Ovary (tissue), 9 donors: ENCODE measurements around the gene CAMSAP1. TPM values are rescaled to one million over a fixed set of nuclear protein-coding genes. Genes with fewer than 3 reads are reported as not detected.

Source experiments
- DNase-seq, 5 donors: peaks; one replicate each; pipeline ENCODE4 v3.0.0-alpha.2; 2019 to 2020
- H3K27ac ChIP-seq, 2 donors: fragments of 200-600 bp; one replicate each; pipeline versions ENCODE4 v1.5.1 to v1.8.0; 2019 to 2022
- H3K27me3 ChIP-seq: fragments of 200-600 bp; one replicate; pipeline ENCODE4 v1.8.0; 2022
- H3K36me3 ChIP-seq: fragments of 200-600 bp; sonication (generic); one replicate; pipeline ENCODE4 v1.5.1; 2019
- H3K4me1 ChIP-seq: one replicate; pipeline ENCODE4 v1.8.1; 2013; ENCODE audit warnings: mild to moderate bottlenecking, moderate library complexity; ENCODE audit not compliant: insufficient read depth
- H3K4me3 ChIP-seq: fragments of 200-600 bp; sonication (generic); one replicate; pipeline ENCODE4 v1.5.1; 2017
- H3K9me3 ChIP-seq, 2 donors: fragments of 200-600 bp in 1 of 2; sonication (generic) in 1 of 2; one replicate each; pipeline versions ENCODE4 v1.5.1 to v1.8.1; 2013 to 2019; ENCODE audit warnings: mild to moderate bottlenecking in 1 of 2, moderate library complexity in 1 of 2
- CTCF ChIP-seq, 3 donors: fragments of 450-650 bp in 2 of 3; fragments of 200-600 bp in 1 of 3; IDR thresholded peaks; one replicate each; pipeline versions ENCODE4 v1.5.1 to v1.8.0; 2016 to 2022; ENCODE audit warnings: antibody characterized with exemption in 3 of 3, mild to moderate bottlenecking in 1 of 3
- EP300 ChIP-seq: sonication (generic); formaldehyde crosslinking; IDR thresholded peaks from one replicate; pipeline ENCODE4 v1.6.1; 2017; ENCODE audit warnings: antibody characterized with exemption
- POLR2A ChIP-seq: fragments of 450-650 bp; IDR thresholded peaks from one replicate; pipeline ENCODE4 v1.6.1; 2017; ENCODE audit warnings: antibody characterized with exemption, mild to moderate bottlenecking, moderate library complexity
- WGBS, 3 donors: extraction: QIAGEN DNeasy Blood & Tissue Kit in 1 of 3; methylation state at CpG; one replicate each; pipeline versions ENCODE4 v1.1.5 to v1.1.7; 2013 to 2017; 5-methylcytosine and 5-hydroxymethylcytosine counted together
- intact Hi-C, 4 donors: fragments of 100-400 bp; cut with DNase I; formaldehyde crosslinking; loops; one replicate each; pipeline versions ENCODE4 v1.11.0 to v1.15.1; 2022 to 2023
- polyA plus RNA-seq, 2 donors: library from polyadenylated mRNA; stranded (reverse); fragments of 200-250 nt in 1 of 2; fragments of 350-450 nt in 1 of 2; fragmentation: Illumina TruSeq in 1 of 2; extraction: RNeasy Lipid Tissue Mini Kit (QIAGEN cat#74804) in 1 of 2; gene quantifications; one replicate each; pipeline ENCODE4 v1.2.3, GENCODE V29; 2013 to 2014
- total RNA-seq, 7 donors: library from RNA; depleted of rRNA in 2 of 7; stranded (reverse); fragments of >200 nt in 2 of 7; fragmentation: NEBNext Ultra II Directional in 3 of 7; extraction: Animal tissue kit (Norgen Biotek cat#: 25700) in 3 of 7; gene quantifications; one replicate each; pipeline versions ENCODE4 v1.1.0 to v1.2.4, GENCODE V29; 2016 to 2023
- donor health status: DM: no; HTN: no; CAD: no; lungs with moderate emphysema.
- donor health status: DM: no; HTN: no; CAD: no.
- donor health status: Bipolar disorder and iron deficiency.
- donor health status: DM: yes; HTN: yes; CAD: no.
- donor health status: DM: no; HTN: no; CAD: no.
- donor health status: DM: yes; HTN: yes; CAD: no.

The CAMSAP1 gene
- total and polyA plus RNA-seq, 9 donors, result 9.4 to 62.6 (median 38.0) TPM

DNA sequence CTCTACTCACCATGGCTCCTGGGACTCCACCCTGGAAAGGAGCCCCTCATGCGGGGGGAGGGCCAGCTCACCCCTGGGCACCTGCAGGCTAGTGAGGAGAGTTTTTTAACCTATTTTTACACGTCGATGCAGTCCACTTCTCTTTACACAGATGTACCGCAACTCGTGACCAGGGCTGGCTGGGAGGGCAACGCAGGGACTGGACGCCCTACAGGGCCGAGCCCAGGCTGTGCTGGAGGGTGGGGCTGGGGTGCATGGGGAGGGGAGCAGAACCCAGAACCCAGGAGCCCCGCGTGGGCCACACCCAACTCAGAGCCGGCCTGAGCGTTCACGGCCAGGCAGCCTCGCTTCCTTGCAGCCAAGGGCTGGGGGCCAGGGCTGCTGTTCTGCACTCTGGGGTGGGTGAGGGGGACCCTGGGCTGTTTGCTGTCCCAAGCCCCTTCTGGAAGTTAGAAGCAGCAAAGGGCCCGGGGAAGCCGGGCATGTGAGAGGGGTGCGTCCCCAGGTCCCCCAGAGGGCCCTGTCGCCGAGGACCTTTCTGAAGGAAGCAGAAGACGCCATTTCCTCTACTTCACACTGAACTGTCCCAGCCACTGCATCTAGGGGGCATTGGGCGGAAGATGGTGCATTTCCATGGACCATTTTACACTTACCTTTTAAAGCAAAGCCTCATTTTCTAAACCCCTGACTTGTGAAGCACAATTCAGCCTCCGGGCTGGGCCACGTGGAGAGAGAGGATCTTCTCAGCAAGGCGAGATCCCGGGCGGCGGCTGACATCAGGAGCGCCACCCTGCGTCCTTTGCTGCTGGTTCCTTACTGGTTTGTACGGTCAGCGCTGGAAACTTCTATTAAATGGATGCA, 114.8 kb downstream of the CAMSAP1 start:
- intact Hi-C loops, result loop anchor here in 1 of 4 donors (10.0 kb wide), 1 partner anchor 492 kb away; no protein-coding TSS in a partner anchor

GRCh38 chr9:135791431-135792267, 115.7 kb downstream of the CAMSAP1 start:
- no peak overlapping the region for H3K4me3 ChIP-seq
- no peaks in the 10 kb centered on the region for H3K4me1 ChIP-seq
- TF ChIP-seq POLR2A (no peak), CTCF (IDR thresholded peaks at IDR 0.05) (no peak), EP300 (no peak)
- H3K36me3 ChIP-seq, result no peaks in the 10 kb centered on the region
- intact Hi-C loops, result loop anchor here in 1 of 4 donors (10.0 kb wide), 1 partner anchor 493 kb away; no protein-coding TSS in a partner anchor
- no peaks in the 10 kb centered on the region for H3K27me3 ChIP-seq
- DNase-seq, result no peak
- 53 to 63% (median 56%) methylated on average over 34 to 35 of the region's 35 CpGs for WGBS, 3 donors
- no peak overlapping the region for H3K27ac ChIP-seq
- H3K9me3 ChIP-seq, result no peaks in the 10 kb centered on the region

More for the DNA sequence above, 114.8 kb downstream of the CAMSAP1 start:
- no peak overlapping the region for H3K27ac ChIP-seq
- WGBS, 3 donors, result 76 to 82% (median 80%) methylated on average over 31 of the region's 31 CpGs
- H3K27me3 ChIP-seq, result no peaks in the 10 kb centered on the region
- no peaks in the 10 kb centered on the region for H3K9me3 ChIP-seq
- DNase-seq, result no peak
- no peak overlapping the region for H3K4me3 ChIP-seq
- no peaks in the 10 kb centered on the region for H3K4me1 ChIP-seq
- TF ChIP-seq EP300, result no peak
- H3K36me3 ChIP-seq, result no peaks in the 10 kb centered on the region

DNA sequence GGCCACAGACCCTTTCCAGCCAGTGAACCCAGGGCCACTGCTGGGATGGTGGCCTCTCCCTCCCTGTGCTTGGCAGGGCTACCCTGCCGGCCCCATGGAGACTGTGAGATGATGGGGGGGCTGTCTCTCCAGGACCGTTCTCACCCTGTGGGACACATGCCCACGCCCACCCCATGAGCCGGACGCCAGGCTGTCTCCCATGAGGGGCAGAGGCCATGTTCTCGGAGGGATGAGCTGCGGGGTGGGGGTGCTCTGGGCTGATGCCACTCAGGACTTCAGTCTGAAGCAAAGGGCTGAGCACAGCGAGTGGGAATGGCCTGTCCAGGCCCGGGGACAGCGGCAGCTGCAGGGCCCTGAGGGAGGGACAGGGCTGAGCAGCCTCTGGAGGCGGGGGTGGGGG, 116.5 kb downstream of the CAMSAP1 start:
- intact Hi-C loops, result loop anchor here in 1 of 4 donors (10.0 kb wide), 1 partner anchor 494 kb away; no protein-coding TSS in a partner anchor
- WGBS, 3 donors, result 67 to 69% (median 68%) methylated on average over 10 to 11 of the region's 11 CpGs
- Histone ChIP-seq H3K9me3 (no peaks in the 10 kb centered on the region), H3K36me3 (no peaks in the 10 kb centered on the region), H3K4me1 (no peaks in the 10 kb centered on the region), H3K27ac (no peak overlapping the region), H3K27me3 (no peaks in the 10 kb centered on the region), H3K4me3 (no peak overlapping the region)
- DNase-seq, result no peak
- TF ChIP-seq POLR2A, result no peak
- no peak for TF ChIP-seq CTCF (IDR thresholded peaks at IDR 0.05)
- no peak for TF ChIP-seq EP300

GRCh38 chr9:135790356-135790755, 117.0 kb downstream of the CAMSAP1 start:
- Histone ChIP-seq H3K27ac (no peak overlapping the region), H3K27me3 (no peaks in the 10 kb centered on the region), H3K4me3 (no peak overlapping the region), H3K36me3 (no peaks in the 10 kb centered on the region), H3K9me3 (no peaks in the 10 kb centered on the region), H3K4me1 (no peaks in the 10 kb centered on the region)
- DNase-seq, result no peak
- WGBS, 3 donors, result 86 to 94% (median 88%) methylated on average over 10 of the region's 10 CpGs
- intact Hi-C loops, result loop anchor here in 1 of 4 donors (10.0 kb wide), 1 partner anchor 494 kb away; no protein-coding TSS in a partner anchor
- no peak for TF ChIP-seq CTCF (IDR thresholded peaks at IDR 0.05)
- no peak for TF ChIP-seq POLR2A
- no peak for TF ChIP-seq EP300
